Activated CD4-positive, alpha-beta memory T cell treated with anti-CD3 and anti-CD28 coated beads for 36 hours (primary cell): Measurements from ENCODE around the gene ANKRD13C. TPM values are rescaled to one million over a fixed set of nuclear protein-coding genes. Genes with fewer than 3 reads are reported as not detected.

ENCODE experiments used
- total RNA-seq, 2 experiments: library from RNA; stranded (reverse); gene quantifications; one replicate each; pipeline ENCODE4 v1.2.3, GENCODE V29; 2021

Gene ANKRD13C
- total RNA-seq, 2 experiments from 2014 or later: 14.3 to 14.5 TPM

Other genes starting within 250 kb of the ANKRD13C start
- 10 to 100 TPM; 22.1 to 24.7 TPM for gene LRRC40, start 149.1 kb downstream of the ANKRD13C start, total RNA-seq
- gene SRSF11, start 133.3 kb downstream of the ANKRD13C start, total RNA-seq: 100 to 1,000 TPM; 156 to 164 TPM
- gene CTH, start 56.5 kb upstream of the ANKRD13C start, total RNA-seq: 10 to 100 TPM; 23.0 to 26.0 TPM